ENCODE measurements around the gene GCNT1. TPM values are rescaled to one million over a fixed set of nuclear protein-coding genes. Genes with fewer than 3 reads are reported as not detected.
"Not testable (repeated sequence)": the region's sequence is repeated elsewhere in the genome, so short reads cannot be mapped to it uniquely, and the experiment has no call there.

Gene GCNT1
- total and polyA plus RNA-seq, 2 of the 13 experiments (the other 11 are each of a cell fraction or from before 2014, with no cell fraction given), result 0.55 to 1.7 TPM

DNA sequence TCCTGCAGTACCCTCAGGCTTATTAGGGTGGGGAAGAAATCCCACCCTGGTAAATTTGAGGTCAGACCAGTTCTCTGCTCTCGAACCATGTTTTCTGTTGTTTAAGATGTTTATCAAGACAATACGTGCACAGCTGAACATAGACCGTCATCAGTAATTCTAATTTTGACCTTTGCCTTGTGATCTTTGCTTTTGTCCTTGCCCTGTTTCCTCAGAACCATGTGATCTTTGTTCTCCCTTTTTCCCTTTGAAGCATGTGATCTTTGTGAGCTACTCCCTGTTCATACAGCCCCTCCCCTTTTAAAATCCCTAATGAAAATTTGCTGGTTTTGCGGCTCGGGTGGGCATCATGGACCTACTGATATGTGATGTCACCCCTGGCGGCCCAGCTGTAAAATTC lies 24.1 kb upstream of the GCNT1 start (continued):
- TF ChIP-seq NR2F2 (IDR thresholded peaks at IDR 0.05; ENCODE audit: borderline replicate concordance, low read depth) (0 out of 2 replicates have a peak, but pooled peaks have one; percentile 59), FOXP1 (CRISPR knock-in tag; IDR thresholded peaks at IDR 0.05) (0 out of 2 replicates have a peak, but pooled peaks have one; percentile 30), EP300 (IDR thresholded peaks at IDR 0.05; ENCODE audit: low read depth in 2 of 2, low read length in 2 of 2) (peak in 1 of 2 experiments; percentile 67; a peak in 1 of 4 replicates), NR2C2 (CRISPR knock-in tag; IDR thresholded peaks at IDR 0.05; ENCODE audit: borderline replicate concordance) (peak; percentile 46; the same call in 1 of the 2 replicates), PPARG (CRISPR knock-in tag; conservative IDR thresholded peaks at IDR 0.05) (0 out of 2 replicates have a peak, but pooled peaks have one; percentile 21), TCF7 (IDR thresholded peaks at IDR 0.05; ENCODE audit: low read depth) (peak; percentile 72), NCOR1 (IDR thresholded peaks at IDR 0.05; ENCODE audit: borderline replicate concordance, low read length) (peak; percentile 91), NR2F6 (IDR thresholded peaks at IDR 0.05) (peak; percentile 79), NR2F6 (CRISPR knock-in tag; IDR thresholded peaks at IDR 0.05) (peak; percentile 71), NR2F1 (CRISPR knock-in tag; IDR thresholded peaks at IDR 0.05) (peak in 1 of 2 experiments; percentile 72; a peak in 2 of 4 replicates), NFIC (IDR thresholded peaks at IDR 0.05; ENCODE audit: low read length) (0 out of 2 replicates have a peak, but pooled peaks have one; percentile 23), HNF4G (IDR thresholded peaks at IDR 0.05; ENCODE audit: borderline replicate concordance, low read depth, low read length) (peak; percentile 47; the same call in 1 of the 2 replicates), SOX6 (CRISPR knock-in tag; IDR thresholded peaks at IDR 0.05) (peak; percentile 66), NCOA2 (CRISPR knock-in tag; IDR thresholded peaks at IDR 0.05) (peak; percentile 34; the same call in 1 of the 2 replicates), SOX5 (CRISPR knock-in tag; IDR thresholded peaks at IDR 0.05; ENCODE audit: borderline replicate concordance) (peak; percentile 79; the same call in 1 of the 2 replicates), POGZ (CRISPR knock-in tag; IDR thresholded peaks at IDR 0.05) (peak; percentile 63), SOX13 (CRISPR knock-in tag; conservative IDR thresholded peaks at IDR 0.05 in 1 of 2, IDR thresholded peaks at IDR 0.05 in 1 of 2) (peak in 1 of 2 experiments; percentile 74; a peak in 2 of 4 replicates), MED1 (CRISPR knock-in tag; IDR thresholded peaks at IDR 0.05) (peak; percentile 79), RXRB (CRISPR knock-in tag; IDR thresholded peaks at IDR 0.05; ENCODE audit: borderline replicate concordance) (0 out of 2 replicates have a peak, but pooled peaks have one; percentile 36), RARA (CRISPR knock-in tag; IDR thresholded peaks at IDR 0.05) (peak; percentile 48; the same call in 1 of the 2 replicates), FOXA3 (CRISPR knock-in tag; IDR thresholded peaks at IDR 0.05) (0 out of 2 replicates have a peak, but pooled peaks have one; percentile 13)
- TF ChIP-seq FOXP1 (IDR thresholded peaks at IDR 0.05); EP300 (CRISPR knock-in tag; IDR thresholded peaks at IDR 0.05; ENCODE audit: borderline replicate concordance); HNF4G (CRISPR knock-in tag; IDR thresholded peaks at IDR 0.05; ENCODE audit: borderline replicate concordance, low read depth); SOX6 (IDR thresholded peaks at IDR 0.05); SOX13 (IDR thresholded peaks at IDR 0.05): not testable (repeated sequence)
- TF ChIP-seq, protein P1, sequence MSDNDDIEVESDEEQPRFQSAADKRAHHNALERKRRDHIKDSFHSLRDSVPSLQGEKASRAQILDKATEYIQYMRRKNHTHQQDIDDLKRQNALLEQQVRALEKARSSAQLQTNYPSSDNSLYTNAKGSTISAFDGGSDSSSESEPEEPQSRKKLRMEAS (IDR thresholded peaks at IDR 0.05), result 0 out of 2 replicates have a peak, but pooled peaks have one; percentile 20
- TF ChIP-seq, protein P2, sequence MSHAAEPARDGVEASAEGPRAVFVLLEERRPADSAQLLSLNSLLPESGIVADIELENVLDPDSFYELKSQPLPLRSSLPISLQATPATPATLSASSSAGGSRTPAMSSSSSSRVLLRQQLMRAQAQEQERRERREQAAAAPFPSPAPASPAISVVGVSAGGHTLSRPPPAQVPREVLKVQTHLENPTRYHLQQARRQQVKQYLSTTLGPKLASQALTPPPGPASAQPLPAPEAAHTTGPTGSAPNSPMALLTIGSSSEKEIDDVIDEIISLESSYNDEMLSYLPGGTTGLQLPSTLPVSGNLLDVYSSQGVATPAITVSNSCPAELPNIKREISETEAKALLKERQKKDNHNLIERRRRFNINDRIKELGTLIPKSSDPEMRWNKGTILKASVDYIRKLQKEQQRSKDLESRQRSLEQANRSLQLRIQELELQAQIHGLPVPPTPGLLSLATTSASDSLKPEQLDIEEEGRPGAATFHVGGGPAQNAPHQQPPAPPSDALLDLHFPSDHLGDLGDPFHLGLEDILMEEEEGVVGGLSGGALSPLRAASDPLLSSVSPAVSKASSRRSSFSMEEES (CRISPR knock-in tag; IDR thresholded peaks at IDR 0.05), result peak; percentile 66; the same call in 1 of the 2 replicates
- TF ChIP-seq, protein P3, sequence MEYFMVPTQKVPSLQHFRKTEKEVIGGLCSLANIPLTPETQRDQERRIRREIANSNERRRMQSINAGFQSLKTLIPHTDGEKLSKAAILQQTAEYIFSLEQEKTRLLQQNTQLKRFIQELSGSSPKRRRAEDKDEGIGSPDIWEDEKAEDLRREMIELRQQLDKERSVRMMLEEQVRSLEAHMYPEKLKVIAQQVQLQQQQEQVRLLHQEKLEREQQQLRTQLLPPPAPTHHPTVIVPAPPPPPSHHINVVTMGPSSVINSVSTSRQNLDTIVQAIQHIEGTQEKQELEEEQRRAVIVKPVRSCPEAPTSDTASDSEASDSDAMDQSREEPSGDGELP (IDR thresholded peaks at IDR 0.05; ENCODE audit: borderline replicate concordance, low read depth), result peak; percentile 44
